Measurements from ENCODE around the gene TBX10.
"Not testable (repeated sequence)": the region's sequence is repeated elsewhere in the genome, so short reads cannot be mapped to it uniquely, and the experiment has no call there.

The TBX10 gene

DNA sequence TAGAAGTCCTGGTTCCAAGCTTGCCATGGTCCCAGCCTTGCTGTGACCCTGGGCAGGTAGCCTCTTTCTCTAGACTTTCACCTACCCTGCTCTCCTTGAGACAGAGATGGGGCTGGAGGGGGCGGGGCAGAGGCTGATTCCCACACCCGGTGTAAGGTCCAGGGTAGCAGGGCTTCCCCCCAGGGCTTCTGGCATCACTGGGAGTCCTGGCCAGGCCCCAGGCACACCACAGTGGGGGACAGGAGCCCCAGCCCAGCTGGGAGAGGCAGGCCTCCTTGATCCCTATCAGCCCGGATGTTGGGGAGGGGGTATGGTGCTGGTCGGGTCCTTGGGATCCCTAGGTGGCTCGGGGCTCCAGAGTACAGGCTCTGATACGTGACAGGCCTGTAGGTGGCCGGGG is 8.2 kb downstream of the TBX10 start:
- no peak for DNase-seq (ENCODE audit: low spot score)

DNA sequence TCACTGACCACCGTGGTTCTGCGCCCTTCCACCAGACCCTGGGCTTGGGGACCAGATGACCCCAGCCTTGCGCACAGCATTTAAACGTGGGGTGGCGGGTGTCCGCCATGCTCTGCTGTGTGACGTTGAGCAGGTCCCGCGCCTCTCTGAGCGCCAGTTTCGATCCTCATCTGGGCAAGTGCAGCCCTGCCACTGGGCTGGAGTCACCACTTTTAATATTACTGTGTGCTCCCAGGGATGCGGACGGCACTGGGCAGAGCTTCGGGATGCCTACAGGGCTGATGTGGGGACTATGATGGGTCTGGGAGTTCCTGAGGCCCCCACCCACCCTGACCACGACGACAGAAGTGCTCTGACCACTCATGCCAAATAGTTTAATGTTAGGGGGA is 8.6 kb downstream of the TBX10 start:
- DNase-seq (ENCODE audit: low spot score): no peak

- peak; percentile 96 for DNase-seq (ENCODE audit: low spot score)
Observed at GRCh38 chr11:67630228-67630942, 9.2 kb downstream of the TBX10 start.

- peak; percentile 70 for DNase-seq (ENCODE audit: low spot score)
Observed at GRCh38 chr11:67629386-67630227, 10.0 kb downstream of the TBX10 start, which contains the start of gene NUDT8. TSS of gene NUDT8 (minus strand) at chr11:67629937. CDS start at chr11:67629911, 26 bp downstream.

DNA sequence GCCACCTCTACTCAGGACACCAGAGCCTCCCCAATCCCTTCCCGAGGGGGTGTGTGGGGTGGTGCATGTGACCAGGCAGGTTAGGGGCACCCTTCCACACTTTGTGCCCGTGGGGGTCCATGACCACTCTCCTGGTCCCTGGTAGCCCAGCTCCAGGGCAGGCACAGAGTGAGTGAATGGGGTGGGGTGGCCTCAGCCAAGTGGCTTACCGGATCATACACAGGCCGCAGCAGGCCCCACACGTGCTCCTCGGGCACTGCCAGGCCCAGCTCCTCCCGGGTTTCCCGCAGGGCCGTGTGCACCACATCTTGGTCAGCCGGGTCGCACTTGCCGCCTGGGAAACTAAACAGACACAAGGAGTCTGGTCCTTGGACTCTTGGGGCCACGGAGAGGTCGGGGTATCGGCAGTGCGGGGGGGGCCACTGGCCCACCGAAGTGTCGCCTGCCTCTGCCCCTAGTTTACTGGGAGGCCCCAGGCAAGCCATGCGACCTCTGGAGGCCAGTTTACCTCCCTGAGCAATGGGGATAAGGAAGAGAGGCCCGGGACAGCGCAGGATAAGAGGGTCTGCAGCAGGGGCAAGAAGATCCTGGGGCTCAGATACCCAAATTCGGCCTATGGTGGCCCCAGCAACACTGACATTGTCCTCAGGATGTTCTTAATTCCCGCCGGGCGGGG is 10.7 kb downstream of the TBX10 start:
- DNase-seq (ENCODE audit: low spot score): no peak

DNA sequence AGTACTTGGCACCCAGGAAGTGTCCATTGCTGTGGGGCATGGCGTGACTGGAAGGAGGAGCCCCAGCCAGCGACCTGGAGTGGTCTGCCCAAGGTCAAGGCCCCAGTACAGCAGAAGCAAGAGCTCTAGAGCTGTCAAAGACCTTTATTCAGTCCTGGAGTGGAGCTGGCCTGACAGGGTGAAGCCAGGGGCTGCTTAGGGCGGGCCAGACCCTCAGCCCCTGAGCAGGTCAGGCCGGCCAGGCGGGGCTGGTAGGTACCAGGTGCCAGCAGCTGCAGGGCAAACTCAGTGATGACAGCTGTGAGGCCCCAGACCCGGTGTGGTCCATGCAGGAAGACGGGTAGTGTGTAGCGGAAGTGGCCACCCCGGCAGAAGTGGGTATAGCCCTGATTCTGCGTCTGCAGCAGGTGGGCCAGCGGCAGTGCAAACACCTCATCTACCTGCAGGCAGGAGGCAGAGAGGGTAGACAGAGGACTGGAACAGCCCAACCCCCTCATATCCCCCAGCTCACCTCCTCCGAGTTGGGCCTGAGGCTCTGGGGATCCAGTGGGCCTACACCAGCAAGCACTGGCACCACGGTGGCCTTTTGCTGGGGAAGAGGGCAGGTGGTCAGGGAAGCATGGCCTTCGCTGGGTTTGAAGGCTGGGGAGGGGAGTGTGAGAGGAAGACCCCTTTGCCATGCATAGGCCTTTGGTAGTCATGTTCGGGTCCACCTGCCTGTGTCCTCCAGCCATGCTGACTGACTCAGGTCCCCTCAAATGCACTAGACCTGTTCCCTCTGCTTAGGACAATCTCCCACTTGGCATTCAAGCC is 11.5 kb downstream of the TBX10 start:
- DNase-seq (ENCODE audit: low spot score): no peak

DNA sequence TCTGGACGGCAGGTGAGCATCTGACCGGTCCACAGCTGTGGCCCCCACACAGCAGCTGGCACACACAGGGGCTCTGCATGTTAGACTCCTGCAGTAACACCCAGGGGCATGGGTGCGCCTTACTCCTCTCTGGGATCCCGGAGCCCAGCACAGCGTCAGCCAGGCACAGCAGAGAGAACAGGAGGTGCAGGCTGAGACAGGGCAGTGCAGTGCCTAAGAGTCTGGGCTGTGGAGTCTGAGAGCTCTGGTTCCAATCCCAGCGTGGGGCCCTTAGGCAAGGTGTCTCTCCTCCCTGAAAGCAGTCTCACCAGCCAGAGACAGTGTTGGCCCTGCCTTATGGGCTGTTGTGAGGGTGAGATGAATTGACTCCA is 12.1 kb downstream of the TBX10 start:
- DNase-seq (ENCODE audit: low spot score): no peak

- DNase-seq (ENCODE audit: low spot score): no peak
Observed at GRCh38 chr11:67626970-67627369, 12.6 kb downstream of the TBX10 start.

GRCh38 chr11:67626131-67626833 is 13.3 kb downstream of the TBX10 start:
- not testable (repeated sequence) for DNase-seq (ENCODE audit: low spot score)

- not testable (repeated sequence) for DNase-seq (ENCODE audit: low spot score)
Observed at GRCh38 chr11:67623795-67624194, 15.8 kb downstream of the TBX10 start.

GRCh38 chr11:67622905-67623304 is 16.7 kb downstream of the TBX10 start:
- not testable (repeated sequence) for DNase-seq (ENCODE audit: low spot score)

DNA sequence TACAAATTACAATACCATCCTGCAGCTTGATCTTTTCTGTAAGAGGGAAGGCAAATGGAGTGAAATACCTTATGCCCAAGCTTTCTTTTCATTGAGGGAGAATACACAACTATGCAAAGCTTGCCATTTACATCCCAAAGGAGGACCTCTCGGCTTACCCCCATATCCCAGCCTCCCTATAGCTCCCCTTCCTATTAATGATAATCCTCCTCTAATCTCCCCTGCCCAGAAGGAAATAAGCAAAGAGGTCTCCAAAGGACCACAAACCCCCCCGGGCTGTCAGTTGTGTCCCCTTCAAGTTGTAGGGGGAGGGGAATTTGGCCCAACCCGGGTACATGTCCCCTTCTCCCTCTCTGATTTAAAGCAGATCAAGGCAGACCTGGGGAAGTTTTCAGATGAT is 17.6 kb downstream of the TBX10 start:
- not testable (repeated sequence) for DNase-seq (ENCODE audit: low spot score)

- DNase-seq (ENCODE audit: low spot score): not testable (repeated sequence)
Observed at GRCh38 chr11:67620621-67621020, 18.9 kb downstream of the TBX10 start.

- not testable (repeated sequence) for DNase-seq (ENCODE audit: low spot score)
Observed at GRCh38 chr11:67619683-67620618, 19.6 kb downstream of the TBX10 start.

DNA sequence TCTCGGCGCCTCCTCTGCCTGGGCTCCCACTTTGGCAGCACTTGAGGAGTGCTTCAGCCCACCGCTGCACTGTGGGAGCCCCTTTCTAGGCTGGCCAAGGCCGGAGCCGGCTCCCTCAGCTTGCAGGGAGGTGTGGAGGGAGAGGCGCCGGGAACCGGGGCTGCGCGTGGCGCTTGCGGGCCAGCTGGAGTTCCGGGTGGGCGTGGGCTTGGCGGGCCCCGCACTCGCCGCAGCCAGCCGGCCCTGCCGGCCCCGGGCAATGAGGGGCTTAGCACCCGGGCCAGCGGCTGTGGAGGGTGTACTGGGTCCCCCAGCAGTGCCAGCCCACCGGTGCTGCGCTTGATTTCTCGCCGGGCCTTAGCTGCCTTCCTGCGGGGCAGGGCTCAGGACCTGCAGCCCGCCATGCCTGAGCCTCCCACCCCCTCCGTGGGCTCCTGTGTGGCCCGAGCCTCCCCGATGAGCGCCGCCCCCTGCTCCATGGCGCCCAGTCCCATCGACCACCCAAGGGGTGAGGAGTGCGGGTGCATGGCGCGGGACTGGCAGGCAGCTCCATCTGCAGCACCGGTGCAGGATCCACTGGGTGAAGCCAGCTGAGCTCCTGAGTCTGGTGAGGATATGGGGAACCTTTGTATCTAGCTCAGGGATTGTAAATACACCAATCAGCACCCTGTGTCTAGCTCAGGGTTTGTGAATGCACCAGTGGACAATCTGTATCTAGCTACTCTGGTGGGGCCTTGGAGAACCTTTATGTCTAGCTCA is 20.5 kb downstream of the TBX10 start:
- DNase-seq (ENCODE audit: low spot score): not testable (repeated sequence)

DNA sequence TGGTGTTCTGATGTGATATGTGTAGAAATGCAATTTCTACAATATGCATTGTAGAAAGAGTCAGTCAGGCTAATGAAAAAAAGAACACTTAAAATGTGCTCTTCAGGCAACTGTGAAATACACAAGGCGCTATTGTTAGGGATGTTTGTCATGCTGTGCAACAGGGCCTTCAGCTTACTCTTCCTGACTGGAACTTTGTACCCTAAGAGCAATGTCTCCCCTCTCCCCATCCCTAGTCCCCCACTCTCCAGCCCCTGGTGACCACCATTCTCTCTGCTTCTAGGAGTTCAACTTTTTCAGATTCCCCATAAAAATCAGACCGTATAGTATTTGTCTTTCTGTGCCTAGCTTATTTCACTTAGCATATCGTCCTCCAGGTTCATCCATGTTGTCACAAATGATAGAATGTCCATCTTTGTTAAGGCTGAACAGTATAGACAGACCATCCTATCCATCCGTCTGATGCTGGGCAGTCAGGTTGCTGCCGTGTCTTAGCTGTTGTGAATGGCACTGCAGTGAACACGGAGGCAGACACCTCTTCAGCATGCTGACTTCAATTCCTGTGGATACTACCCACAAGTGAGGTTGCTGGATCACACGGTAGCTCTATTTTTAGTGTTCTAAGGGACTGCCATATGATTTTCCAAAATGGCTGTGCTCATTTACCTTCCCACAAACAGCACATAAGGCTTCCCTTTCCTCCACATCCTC is 22.2 kb downstream of the TBX10 start:
- DNase-seq (ENCODE audit: low spot score): no peak

DNA sequence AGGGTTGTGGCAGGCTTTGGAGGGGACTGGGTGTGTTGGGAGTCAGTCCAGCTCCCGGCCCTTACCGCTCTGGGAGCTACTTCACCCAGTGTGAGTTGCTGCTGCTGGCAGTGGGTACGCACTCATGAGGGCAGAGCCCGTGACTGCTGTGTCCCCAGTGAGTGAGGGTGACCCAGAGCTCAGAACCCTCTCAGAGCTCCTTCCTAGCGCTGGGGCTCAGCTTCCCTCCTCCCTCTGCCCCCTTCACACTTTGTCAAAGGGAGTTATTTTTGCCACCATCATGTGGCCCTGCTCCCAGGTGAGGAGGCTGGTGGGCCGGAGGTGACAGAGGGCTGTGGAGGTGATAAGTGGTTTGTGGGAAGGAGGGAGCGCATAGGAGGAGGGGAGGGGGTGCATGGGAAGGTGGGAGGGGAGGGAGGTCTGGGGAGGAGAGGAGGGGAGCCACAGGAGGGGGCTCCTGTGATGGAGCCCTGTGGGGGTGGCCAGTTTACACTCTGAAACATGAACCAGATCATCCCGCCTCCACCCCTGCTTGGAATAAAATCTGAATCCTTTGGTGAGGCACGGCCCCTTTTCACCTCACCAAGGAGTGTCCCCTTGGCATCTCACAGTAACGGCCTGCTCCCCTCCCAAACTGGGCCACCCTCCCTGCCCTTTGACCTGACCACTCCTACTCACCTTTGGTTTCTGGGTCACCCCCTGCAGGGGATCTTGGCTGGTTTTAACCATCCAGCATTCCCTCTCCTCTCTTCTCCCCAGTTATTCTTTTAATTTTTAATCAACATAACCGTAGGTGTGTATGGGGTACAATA is 22.9 kb downstream of the TBX10 start:
- DNase-seq (ENCODE audit: low spot score): no peak
